ENCODE data around the gene BRDT.
A peak's percentile ranks its signal among the peaks of the same experiment; 100 is the strongest.
"Not testable (repeated sequence)": the region's sequence is repeated elsewhere in the genome, so short reads cannot be mapped to it uniquely, and the experiment has no call there.

Gene BRDT

DNA sequence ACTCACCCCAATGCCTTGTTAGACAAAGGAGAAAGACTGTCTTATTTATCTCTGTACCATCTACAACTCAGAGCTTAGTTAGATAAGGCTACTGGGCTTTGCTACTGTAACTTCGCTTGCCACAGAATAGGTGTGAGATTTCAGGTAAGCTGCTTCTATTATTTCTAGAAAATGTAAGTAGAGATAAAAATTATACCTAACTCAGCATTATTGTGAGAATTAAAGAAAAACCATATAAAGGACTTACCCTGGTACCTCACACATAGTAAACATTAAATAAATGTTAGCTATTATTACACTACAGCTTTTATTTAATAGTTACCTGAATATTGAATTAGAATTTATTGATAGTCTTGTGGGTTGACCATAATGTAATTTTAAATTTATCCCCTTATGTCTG is 44.1 kb downstream of the BRDT start:
- DNase-seq, result no peak

DNA sequence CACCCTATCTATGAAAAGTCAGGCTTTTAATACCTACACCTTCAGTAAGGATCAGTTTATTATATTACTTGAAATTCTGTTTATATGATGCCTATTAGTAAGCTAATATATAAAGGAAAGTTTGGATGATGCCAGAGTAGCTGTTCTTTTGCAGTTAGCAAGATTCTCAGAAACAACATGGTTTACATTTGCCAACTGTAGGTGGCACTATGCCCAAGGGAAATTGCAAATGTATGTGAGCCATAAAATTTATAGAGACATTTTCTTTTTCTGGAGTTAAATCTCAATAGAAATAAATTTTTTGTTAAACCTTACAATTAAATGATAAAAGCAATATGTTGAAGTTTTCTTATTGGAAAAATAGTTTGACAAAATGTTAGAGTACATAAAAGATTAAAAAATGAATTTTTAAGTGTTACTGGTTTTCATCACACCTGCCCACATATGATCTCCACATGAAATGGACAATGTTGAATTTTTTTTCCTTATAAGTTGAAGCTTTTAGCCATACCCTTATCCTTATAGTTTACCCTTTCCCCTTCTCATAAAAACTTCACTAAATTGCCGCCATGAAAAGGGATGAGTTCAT is 48.5 kb downstream of the BRDT start:
- no peak for DNase-seq

DNA sequence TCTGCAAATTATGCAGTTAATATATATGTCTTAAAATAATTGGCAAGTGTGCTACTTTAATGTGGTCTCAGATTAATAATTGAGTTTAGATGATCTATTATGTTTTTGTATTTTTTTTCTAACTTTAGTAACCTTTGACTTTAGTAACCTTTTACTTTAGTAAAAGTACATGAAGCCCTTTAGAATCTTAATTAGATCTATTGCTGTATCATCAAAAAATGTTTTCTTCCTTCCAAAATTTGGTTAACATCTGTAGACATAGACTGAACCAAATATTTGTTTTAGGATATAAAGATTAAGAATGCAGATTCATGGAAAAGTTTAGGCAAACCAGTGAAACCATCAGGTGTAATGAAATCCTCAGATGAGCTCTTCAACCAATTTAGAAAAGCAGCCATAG is 54.9 kb downstream of the BRDT start:
- DNase-seq, result no peak

DNA sequence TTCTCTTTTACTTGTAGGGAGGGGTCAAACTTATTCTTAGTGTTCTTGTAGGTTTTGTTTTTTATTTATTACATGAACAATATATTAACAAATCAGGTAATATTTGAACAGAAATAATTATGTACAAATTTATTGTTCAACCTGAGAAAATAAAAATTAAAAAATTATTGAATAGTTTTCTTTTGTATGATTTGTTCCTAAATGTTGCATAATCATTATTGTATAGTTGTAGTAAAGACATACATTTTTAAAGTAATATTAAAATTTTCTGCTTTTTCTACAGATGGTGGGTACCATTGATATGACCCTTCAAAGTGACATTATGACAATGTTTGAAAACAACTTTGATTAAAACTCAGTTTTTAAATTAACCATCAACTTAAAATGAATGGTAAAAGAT is 64.7 kb downstream of the BRDT start:
- DNase-seq, result no peak

DNA sequence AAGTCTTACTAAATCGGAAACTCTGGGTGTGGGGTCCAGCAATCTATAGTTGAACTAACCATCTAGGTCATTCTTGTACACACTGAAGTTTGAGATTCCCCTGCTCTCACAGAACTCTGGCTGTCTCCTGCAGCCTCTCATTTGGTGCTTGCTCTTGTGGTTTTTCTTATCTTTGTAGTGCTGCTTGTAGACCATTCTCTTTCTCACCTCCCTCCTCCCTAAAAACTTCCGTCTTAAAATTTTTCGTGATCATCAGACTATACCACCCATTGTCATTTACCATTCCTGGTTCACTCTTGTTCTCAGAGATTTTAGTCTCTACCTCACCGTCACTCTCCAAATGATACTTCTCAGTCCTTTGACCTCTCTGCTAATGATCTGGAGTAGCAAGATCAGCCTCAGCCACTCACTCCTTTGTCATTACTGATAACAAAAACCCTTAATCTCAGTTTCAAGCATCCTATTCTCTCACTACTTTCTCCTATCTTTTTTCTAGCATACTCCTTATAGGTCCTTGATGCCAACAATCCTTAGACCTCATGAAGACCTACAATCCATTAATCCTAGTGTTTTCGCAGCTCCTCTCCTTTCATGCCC is 67.6 kb downstream of the BRDT start:
- no peak for DNase-seq

DNA sequence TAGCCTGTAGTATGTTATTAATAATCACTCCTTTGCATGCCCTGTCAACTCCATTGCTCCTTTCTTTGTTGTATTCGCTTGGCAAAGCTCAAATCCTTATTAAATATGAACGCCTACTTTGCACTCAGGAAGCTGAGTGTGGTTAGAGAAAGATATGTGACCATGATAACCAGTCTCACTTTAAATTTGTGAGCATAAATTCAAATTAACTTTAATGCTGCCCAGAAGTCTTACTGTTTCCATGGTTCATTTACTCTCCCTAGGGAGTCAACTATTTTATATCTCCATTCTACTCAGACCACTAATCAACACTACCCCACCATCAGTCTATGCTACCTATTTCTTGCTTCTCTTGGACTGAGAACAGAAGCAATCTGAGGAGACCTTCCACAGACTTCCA is 68.5 kb downstream of the BRDT start:
- no peak for DNase-seq

DNA sequence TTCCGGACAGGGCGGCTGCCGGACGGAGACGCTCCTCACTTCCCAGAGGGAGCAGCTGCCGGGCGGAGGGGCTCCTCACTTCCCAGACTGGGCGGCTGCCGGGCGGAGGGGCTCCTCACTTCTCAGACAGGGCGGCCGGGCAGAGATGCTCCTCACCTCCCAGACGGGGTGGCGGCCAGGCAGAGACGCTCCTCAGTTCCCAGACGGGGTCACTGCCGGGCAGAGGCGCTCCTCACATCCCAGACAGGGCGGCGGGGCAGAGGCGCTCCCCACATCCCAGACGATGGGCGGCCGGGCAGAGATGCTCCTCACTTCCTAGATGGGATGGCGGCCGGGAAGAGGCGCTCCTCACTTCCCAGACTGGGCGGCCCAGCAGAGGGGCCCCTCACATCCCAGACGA is 76.8 kb downstream of the BRDT start:
- not testable (repeated sequence) for DNase-seq

DNA sequence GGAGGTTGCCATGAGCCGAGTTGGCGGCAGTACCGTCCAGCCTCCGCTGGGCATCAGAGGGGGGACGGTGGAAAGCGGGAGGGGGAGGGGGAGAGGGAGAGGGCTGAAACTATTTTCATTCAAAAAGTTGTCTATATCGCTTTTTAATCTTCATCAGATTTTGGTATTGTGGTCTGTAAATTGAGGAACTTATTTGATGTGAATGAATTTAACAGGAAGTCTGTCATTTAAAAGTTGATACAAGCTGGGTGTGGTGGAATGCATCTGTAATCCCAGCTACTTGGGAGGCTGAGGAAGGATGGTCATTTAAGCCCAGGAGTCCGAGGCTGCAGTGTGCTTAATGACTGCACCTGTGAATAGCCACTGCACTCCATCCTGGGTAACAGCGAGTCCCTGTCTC is 77.6 kb downstream of the BRDT start:
- no peak for DNase-seq

DNA sequence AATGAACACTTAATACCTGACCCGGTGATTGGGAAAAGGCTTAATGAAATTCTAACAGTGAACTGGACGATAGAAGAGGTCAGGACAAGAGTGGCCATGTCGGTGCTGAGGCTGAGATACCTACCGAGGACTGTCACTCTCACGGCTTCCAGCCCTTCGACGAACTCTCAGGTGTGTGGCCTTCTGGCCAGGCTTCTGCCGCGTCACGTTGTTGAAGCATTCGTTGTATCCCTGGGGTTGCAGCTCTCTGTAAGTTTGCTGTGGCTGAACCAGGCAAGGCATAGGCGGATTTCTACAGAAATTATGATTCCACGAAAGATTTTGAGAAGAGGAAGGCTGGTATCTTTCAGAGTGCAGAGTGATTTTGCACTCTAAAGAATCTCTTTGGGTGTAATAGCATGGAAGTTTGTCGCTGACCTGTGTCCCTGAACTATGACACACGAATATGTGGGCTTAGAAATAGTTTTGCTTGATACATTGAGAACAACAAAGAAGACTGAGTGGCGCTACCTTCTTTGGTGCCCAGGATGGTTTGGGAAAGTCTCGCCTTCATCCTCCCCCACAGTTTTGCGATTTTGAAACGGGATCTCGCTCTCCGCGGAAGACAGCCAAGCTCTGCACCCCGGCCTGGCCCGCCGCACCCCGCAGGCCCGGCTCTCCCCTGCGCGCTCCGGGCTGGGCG is 80.2 kb downstream of the BRDT start:
- DNase-seq, result peak; percentile 57

DNA sequence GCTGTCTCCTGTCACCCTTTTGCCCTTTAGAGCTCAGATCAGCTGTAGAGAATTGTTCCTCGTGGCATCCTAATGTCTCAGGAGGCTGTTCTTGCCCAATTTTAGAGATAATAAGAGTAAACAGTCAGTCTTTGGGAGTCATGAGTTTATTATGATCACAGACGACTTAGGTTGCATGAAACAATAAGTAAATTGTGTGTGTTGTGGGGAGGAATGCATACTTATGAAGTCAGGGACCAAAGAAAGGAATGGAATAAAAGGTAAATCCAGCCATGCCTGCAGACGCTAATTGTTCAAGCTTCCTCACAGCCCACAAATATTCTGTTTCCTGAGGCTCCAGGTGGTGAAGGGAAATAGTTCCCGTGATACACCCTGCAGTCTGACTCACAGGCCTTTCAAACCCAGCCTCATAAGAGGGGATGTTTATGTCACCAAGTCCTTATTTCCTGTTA is 81.5 kb downstream of the BRDT start:
- DNase-seq, result no peak

DNA sequence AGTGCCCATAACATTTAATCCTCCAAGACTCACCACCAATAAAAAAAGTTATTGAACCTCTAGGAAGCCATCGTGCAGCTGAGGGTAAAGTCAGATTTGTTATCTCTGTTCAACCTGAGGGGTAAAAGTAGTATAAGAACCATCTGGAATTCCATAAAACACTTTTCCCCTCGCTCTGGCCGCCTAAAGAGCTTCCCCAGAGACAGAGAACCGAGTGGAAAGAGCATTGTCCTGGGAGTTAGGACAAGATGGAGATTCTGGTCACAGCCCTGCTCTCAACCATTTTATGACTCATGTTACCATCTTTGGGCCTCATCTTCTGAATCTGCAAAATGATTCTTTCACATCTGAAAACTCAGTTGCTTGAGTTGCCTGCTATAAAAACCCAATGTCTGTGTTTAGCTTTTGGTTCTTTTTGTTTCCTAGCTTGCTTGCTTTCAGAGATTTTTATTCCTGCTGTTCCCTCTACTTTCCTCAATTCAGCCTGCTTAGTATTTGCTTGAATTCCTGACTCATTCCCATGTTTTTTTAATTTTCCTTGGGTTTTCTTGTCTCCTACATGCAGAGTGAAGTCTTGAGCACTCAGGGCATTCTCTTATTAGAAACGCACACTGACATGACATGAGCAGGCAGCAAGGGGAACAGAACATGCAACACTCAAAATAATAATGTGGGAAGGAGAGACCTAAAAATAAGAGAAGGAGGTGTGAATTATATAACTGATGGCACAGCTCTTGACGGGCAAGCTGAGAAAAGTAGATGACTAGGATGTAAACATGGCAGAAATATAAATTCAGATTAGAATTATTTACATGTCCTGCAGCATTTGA is 82.3 kb downstream of the BRDT start:
- DNase-seq, result peak; percentile 30

DNA sequence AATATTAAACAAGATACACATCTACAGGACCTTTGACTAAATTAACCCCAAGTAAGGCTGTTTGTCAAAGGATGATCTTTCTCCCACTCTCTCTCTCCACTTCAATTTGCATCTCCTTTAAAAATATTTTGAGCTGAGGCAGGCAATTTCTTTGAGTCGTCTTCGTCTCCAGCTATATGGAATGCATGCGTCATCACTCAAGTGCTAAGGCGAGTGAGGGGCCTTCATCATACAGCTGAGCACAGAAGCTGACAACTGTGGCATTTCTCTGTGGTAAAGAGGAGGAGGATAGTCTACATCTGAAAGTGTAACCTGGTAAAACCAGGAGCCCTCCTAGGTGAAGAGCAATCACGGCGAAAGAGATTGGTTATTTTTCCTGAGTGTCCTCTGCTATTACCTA is 88.2 kb downstream of the BRDT start:
- peak; percentile 29 for DNase-seq

DNA sequence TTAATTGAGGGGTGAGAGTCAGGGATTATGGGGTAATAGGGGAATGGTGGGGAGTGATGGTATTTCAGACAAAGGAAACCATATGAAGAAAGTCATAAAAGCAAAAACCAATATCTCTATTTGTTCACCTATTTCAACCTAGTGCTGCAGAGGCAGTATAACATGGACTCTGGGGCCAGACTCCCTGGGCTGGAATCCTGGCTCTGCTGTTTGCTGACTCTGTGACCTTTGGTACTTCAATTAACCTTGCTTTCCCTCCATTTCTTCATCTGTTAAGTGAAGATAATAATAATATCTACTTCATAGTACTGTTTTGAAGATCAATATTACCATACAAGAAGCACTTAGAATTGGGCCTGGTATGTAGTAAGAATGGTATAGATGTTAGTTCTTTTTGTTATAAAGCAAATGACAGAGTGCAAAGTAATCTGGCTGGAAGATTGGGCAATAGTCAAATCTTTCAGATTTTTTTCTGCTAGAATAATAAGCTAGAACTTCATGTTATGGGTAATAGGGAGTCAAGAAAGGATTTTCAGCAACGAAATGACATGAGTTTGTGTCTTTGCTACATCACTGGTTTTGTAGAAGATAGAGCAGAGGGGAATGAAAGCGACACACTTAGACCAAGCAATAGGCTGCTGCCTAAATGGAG is 89.6 kb downstream of the BRDT start:
- no peak for DNase-seq

DNA sequence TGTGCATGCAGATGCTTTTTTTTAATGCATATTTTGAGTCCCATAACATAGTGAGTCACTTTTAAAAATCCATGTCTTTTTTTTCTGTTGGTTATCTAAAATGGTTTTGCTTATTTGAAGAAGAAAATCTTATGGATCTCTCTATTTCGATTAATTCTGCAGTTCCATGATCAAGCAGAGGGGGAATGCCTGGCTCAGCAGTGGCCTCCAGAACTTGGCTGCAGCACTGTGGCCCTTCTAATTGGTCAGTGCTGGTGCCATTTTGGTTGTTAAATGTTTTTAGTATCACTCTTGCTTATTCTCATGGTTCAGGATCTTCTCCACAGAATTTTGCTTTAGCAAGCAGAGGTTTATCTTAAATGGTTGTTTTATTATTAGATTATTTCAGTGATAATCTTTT is 91.8 kb downstream of the BRDT start:
- DNase-seq, result no peak

DNA sequence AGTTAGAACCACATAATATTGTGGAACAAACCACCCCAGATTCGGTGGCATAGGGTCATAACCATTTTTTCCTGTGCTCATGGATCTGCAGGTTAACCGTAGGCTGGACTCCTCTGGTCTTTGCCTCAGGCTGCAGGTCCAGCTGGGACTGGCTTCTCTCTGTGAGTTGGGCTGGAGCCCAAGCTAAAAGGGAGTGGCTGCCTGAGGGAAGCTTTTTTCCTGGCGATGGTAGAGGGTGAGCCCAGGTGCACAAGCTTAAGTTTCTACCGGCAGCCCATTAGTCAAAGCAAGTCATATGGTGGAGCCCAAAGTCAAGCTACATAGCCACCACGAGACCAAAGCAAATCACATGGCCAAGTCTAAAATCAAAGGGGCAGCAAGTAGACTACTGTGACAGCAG is 94.4 kb downstream of the BRDT start:
- DNase-seq, result no peak

DNA sequence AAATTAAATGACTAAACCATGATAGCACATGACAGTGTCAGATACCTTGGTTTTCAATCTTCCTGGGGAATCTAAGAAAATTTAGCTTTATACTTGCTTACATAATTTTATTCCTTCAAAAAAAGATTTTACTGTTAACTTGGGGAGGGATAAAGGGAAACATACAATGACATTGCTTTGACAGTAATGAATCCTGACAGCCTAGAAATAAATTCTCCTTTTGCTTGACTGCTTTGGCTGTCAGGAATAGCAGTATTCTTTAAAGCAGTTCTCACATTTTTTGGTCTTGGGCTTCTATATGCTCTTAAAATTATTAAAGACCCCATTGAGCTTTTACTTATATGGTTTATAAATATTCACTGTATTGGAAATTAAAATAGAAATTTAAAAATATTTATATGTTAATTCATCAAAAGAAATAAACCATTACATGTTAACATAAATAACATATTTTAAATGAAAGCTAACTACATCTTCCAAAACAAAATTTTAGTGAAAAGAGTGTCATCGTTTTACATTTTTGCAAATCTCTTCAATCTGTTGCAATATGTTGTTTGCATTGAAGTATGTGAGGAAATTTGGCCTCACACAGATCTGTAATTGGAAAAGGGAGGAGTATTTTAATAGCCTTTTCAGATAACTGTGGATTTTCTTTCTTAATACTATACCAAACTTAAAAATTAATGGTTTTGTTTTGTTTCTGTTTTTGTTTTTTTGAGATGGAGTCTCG is 96.7 kb downstream of the BRDT start:
- peak; percentile 45 for DNase-seq

DNA sequence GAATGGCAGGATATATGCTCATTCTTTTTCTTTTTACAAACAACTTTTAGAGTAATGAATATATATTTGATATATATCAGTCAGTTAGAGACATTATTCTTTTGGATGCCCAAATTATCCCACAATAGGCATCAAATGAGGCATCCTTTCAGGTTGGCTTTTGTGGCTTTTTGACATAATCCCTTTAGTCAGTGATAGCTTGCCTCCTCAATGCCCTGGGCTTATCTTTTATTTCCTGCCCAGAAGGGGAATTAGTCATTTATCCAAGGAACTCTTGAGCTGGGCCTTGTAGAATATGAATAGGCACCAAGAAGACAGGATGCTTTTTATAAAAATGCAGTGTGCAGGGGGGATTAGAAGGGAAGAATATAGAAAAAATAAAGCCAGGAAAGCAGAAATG is 102.7 kb downstream of the BRDT start:
- DNase-seq, result no peak

Data from retina (tissue), 1 donor.